Activated naive CD4-positive, alpha-beta T cell treated with anti-CD3 and anti-CD28 coated beads, Interleukin-2, amount 10 ng/mL, durations not matched to agents 7 days and 5 days (primary cell): ENCODE data around the gene PIK3C2A.

ENCODE experiments used
- CTCF ChIA-PET: fragments of 350-600 bp; sonication (Branson Sonifier 250); formaldehyde crosslinking; loops from one replicate; lab custom pipeline; 2021; ENCODE audit warnings: antibody characterized with exemption; lab: Charles Lee
- DNase-seq: peaks from one replicate; pipeline ENCODE4 v3.0.0-alpha.2; 2020
- H3K27ac Mint-ChIP-seq: one replicate; pipeline ENCODE4 v1.8.0; 2021; ENCODE audit warnings: mild to moderate bottlenecking, moderate library complexity, mixed read lengths
- H3K27me3 Mint-ChIP-seq: one replicate; pipeline ENCODE4 v1.8.0; 2021; ENCODE audit warnings: mild to moderate bottlenecking, mixed read lengths
- H3K36me3 Mint-ChIP-seq: one replicate; pipeline ENCODE4 v1.8.0; 2021; ENCODE audit warnings: mixed read lengths
- H3K4me1 Mint-ChIP-seq: one replicate; pipeline ENCODE4 v1.8.0; 2021; ENCODE audit warnings: mixed read lengths
- H3K4me3 Mint-ChIP-seq: one replicate; pipeline ENCODE4 v1.8.0; 2021; ENCODE audit warnings: mild to moderate bottlenecking, moderate library complexity, mixed read lengths
- H3K9me3 Mint-ChIP-seq: one replicate; pipeline ENCODE4 v1.8.0; 2021; ENCODE audit warnings: mixed read lengths

Gene PIK3C2A

DNA sequence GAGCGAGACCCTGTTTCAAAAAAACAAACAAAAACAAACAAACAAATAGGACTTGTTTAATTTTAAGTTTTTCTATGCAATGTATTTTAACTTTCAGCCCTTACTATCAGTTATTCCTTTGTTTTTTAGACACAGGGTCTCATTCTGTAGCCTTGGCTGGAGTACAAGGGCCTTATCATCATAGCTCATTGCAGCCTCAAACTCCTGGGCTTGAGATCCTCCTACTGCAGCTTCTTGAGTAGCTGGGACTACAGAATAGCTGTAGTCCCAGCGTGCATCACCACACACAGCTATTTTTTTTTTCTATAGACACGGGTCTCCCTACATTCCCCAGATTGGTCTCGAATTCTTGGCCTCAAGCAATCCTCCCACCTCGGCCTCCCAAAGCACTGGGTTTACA is 44.5 kb downstream of the PIK3C2A start:
- DNase-seq = no peak
- CTCF ChIA-PET = no interaction called here
- peaks cover 8% of the 10 kb centered on the region for H3K36me3 Mint-ChIP-seq
- H3K27me3 Mint-ChIP-seq = no peaks in the 10 kb centered on the region
- H3K4me3 Mint-ChIP-seq = no peak overlapping the region
- peaks cover 35% of the 10 kb centered on the region for H3K4me1 Mint-ChIP-seq
- H3K27ac Mint-ChIP-seq = no peak overlapping the region
- H3K9me3 Mint-ChIP-seq = no peaks in the 10 kb centered on the region

DNA sequence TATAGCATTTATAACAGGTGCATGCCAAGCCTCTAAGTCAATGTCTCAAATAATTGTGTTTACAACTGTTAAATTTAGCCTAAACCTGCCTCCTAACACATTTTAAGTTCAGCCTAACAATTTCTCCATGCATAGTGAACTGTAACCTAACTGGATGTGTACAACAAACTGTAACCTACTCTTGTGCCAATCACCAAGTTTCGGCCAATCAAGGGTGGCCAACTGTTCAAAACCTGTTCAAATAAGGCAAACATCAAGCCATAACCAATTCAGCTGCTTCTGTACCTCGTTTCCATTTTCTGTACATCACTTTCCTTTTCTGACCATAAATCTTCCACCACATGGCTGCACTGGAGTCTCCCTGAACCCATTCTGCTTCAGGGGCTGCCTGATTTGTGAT is 45.4 kb downstream of the PIK3C2A start:
- peaks cover 6% of the 10 kb centered on the region for H3K36me3 Mint-ChIP-seq
- no peaks in the 10 kb centered on the region for H3K9me3 Mint-ChIP-seq
- H3K27ac Mint-ChIP-seq = no peak overlapping the region
- no peak for DNase-seq
- no peak overlapping the region for H3K4me3 Mint-ChIP-seq
- H3K27me3 Mint-ChIP-seq = no peaks in the 10 kb centered on the region
- CTCF ChIA-PET = interaction anchor here (1.2 kb wide), 1 partner anchor 11 kb away, joined by 3 read pairs; no protein-coding TSS in a partner anchor
- H3K4me1 Mint-ChIP-seq = peaks cover 35% of the 10 kb centered on the region

DNA sequence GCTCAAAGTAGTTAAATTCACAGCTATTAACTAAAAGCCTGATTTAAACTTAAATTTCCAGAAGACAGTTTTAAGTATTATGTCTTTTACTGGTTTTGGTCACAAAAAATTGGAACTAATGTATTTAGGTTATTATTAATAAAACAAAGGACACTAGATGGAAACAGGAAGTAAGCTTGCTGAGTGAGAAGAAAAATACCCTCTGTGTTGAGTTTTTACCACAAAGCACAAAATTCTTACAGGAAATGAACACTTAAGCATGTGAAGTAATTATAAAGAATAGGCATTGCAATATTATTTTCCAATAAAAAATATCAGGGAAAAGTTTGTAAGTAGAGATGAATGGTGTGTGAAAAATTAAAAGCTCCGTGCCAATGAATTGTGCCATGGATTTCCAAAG is 46.3 kb downstream of the PIK3C2A start:
- Mint-ChIP-seq H3K4me1 (peaks cover 35% of the 10 kb centered on the region), H3K27me3 (no peaks in the 10 kb centered on the region), H3K27ac (no peak overlapping the region)

DNA sequence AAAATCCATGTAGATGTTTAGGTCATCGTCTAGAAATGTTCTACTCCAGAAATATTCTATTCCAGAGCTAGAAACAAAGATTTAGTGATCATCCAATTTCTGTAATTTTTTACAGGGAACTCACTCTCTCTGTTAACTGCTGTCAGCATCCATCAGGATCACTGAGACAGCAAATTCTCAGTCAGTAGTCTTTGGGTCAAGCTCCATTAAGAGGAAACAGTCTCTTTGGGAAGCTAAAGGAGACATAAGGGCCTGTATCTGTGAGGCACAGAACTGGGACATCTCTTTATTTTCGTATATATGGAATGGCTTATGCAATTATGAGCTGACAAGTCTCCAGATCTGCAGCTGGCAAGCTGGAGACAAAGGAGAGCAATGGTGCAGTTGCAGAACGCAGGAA is 48.3 kb downstream of the PIK3C2A start:
- Mint-ChIP-seq H3K36me3 (peaks cover 11% of the 10 kb centered on the region), H3K4me1 (peaks cover 27% of the 10 kb centered on the region), H3K27me3 (no peaks in the 10 kb centered on the region), H3K27ac (no peak overlapping the region), H3K9me3 (no peaks in the 10 kb centered on the region), H3K4me3 (no peak overlapping the region)
- DNase-seq = no peak
- CTCF ChIA-PET = no interaction called here

More for the DNA sequence above, 46.3 kb downstream of the PIK3C2A start:
- Mint-ChIP-seq H3K4me3 (no peak overlapping the region), H3K9me3 (no peaks in the 10 kb centered on the region), H3K36me3 (peaks cover 6% of the 10 kb centered on the region)
- CTCF ChIA-PET = no interaction called here
- no peak for DNase-seq
